ENCODE data around the gene UBTF. TPM values are rescaled to one million over a fixed set of nuclear protein-coding genes. Genes with fewer than 3 reads are reported as not detected.
A peak's percentile ranks its signal among the peaks of the same experiment; 100 is the strongest.

Gene UBTF
- total RNA-seq, 1 donor from 2014 or later, result 101 TPM

GRCh38 chr17:44219108-44219615, 313 bp downstream of the UBTF start:
- Mint-ChIP-seq H3K27ac (no peak overlapping the region), H3K27me3 (peaks cover 4% of the 10 kb centered on the region), H3K4me3 (no peak overlapping the region), H3K4me1 (ENCODE audit: unreplicated experiment) (peaks cover 23% of the 10 kb centered on the region), H3K36me3 (peaks cover 11% of the 10 kb centered on the region), H3K9me3 (no peaks in the 10 kb centered on the region)
- TF ChIP-seq CTCF (conservative IDR thresholded peaks at IDR 0.05), result peak; percentile 63
- DNase-seq (ENCODE audit: extremely low spot score, unreplicated experiment), result peak; percentile 85

- TF ChIP-seq CTCF (conservative IDR thresholded peaks at IDR 0.05), result peak; percentile 75
- peaks cover 26% of the 10 kb centered on the region for H3K4me1 Mint-ChIP-seq (ENCODE audit: unreplicated experiment)
- H3K36me3 Mint-ChIP-seq, result peaks cover 15% of the 10 kb centered on the region
- peak overlapping the region; percentile 76 for H3K27ac Mint-ChIP-seq
- no peaks in the 10 kb centered on the region for H3K9me3 Mint-ChIP-seq
- DNase-seq (ENCODE audit: extremely low spot score, unreplicated experiment), result peak; percentile 90
- peak overlapping the region; percentile 84 for H3K4me3 Mint-ChIP-seq
- peaks cover 4% of the 10 kb centered on the region for H3K27me3 Mint-ChIP-seq
These were observed 949 bp downstream of the UBTF start for GRCh38 chr17:44218344-44219107.

GRCh38 chr17:44217738-44218343, 1.6 kb downstream of the UBTF start:
- no peak for DNase-seq (ENCODE audit: extremely low spot score, unreplicated experiment)
- Mint-ChIP-seq H3K27ac (peak overlapping the region; percentile 76), H3K27me3 (peaks cover 4% of the 10 kb centered on the region), H3K4me3 (peak overlapping the region; percentile 84), H3K36me3 (peaks cover 15% of the 10 kb centered on the region), H3K4me1 (ENCODE audit: unreplicated experiment) (peaks cover 24% of the 10 kb centered on the region), H3K9me3 (no peaks in the 10 kb centered on the region)
- TF ChIP-seq CTCF (conservative IDR thresholded peaks at IDR 0.05), result no peak

GRCh38 chr17:44216694-44217093, 2.8 kb downstream of the UBTF start:
- Mint-ChIP-seq H3K27me3 (no peaks in the 10 kb centered on the region), H3K4me3 (peak overlapping the region; percentile 84), H3K4me1 (ENCODE audit: unreplicated experiment) (peaks cover 15% of the 10 kb centered on the region), H3K9me3 (no peaks in the 10 kb centered on the region), H3K36me3 (peaks cover 15% of the 10 kb centered on the region), H3K27ac (peak overlapping the region; percentile 26)
- DNase-seq (ENCODE audit: extremely low spot score, unreplicated experiment), result no peak
- no peak for TF ChIP-seq CTCF (conservative IDR thresholded peaks at IDR 0.05)

- TF ChIP-seq CTCF (conservative IDR thresholded peaks at IDR 0.05), result no peak
- H3K4me1 Mint-ChIP-seq (ENCODE audit: unreplicated experiment), result peaks cover 13% of the 10 kb centered on the region
- no peaks in the 10 kb centered on the region for H3K9me3 Mint-ChIP-seq
- H3K36me3 Mint-ChIP-seq, result peaks cover 15% of the 10 kb centered on the region
- H3K4me3 Mint-ChIP-seq, result no peak overlapping the region
- H3K27ac Mint-ChIP-seq, result no peak overlapping the region
- DNase-seq (ENCODE audit: extremely low spot score, unreplicated experiment), result no peak
- H3K27me3 Mint-ChIP-seq, result no peaks in the 10 kb centered on the region
These were observed 3.3 kb downstream of the UBTF start for GRCh38 chr17:44216173-44216572.

All from type B pancreatic cell (in vitro differentiated cells).